HCT116 (cell line): ENCODE data around the gene TLR5. TPM values are rescaled to one million over a fixed set of nuclear protein-coding genes. Genes with fewer than 3 reads are reported as not detected.

Experiments used
- ATAC-seq: fragments of 200-7000 bp; cut with Tn5 transposase; 2 replicates; pipeline ENCODE4 v1.9.1; 2020; ENCODE audit warnings: mild to moderate bottlenecking, moderate library complexity
- BruUV-seq: library from RNA; stranded (reverse); fragments of 400-500 nt; replicated peaks from 2 replicates; lab custom pipeline; 2021; lab: Mats Ljungman, UMichigan
- CTCF ChIA-PET: fragments of 300-600 bp; sonication (Branson Sonifier 250); formaldehyde crosslinking; loops from one replicate; lab custom pipeline; 2021; ENCODE audit warnings: antibody characterized with exemption; lab: Charles Lee
- POLR2A ChIA-PET: fragments of 300-600, 350-600 bp; sonication (Branson Sonifier 250); formaldehyde crosslinking; loops from one replicate; lab custom pipeline; 2021; ENCODE audit warnings: antibody characterized with exemption; lab: Charles Lee
- RAD21 ChIA-PET, 2 experiments: fragments of 300-600 bp; sonication (Branson Sonifier 250); formaldehyde crosslinking; loops; one replicate each; lab custom pipeline; 2023; ENCODE audit warnings: low total read pairs in 2 of 2; ENCODE audit not compliant: uncharacterized antibody in 2 of 2, unreplicated experiment in 2 of 2, low non-redundant PET in 1 of 2; lab: Charles Lee
- DNase-seq: peaks from one replicate; pipeline ENCODE4 v3.0.0-alpha.2; 2010; ENCODE audit warnings: low read depth, low spot score
- H2AFZ ChIP-seq: fragments of 200-600 bp; shearing (Covaris generic), sonication (generic); 2 replicates; pipeline ENCODE4 v1.6.1; 2017; ENCODE audit warnings: low read depth, mixed run types, mixed read lengths, antibody characterized with exemption, low read length; ENCODE audit not compliant: poor library complexity, severe bottlenecking
- H3K27ac ChIP-seq: 2 replicates; pipeline ENCODE4 v1.5.1; 2012; ENCODE audit warnings: low read depth, low read length
- H3K27me3 ChIP-seq: fragments of 200-600 bp; sonication (generic); 2 replicates; pipeline ENCODE4 v1.6.1; 2016; ENCODE audit warnings: mixed run types, low read length, mixed read lengths; ENCODE audit not compliant: insufficient read depth
- H3K36me3 ChIP-seq, 2 experiments: fragments of 200-500 bp in 1 of 2; fragments of 200-600 bp in 1 of 2; sonication (Bioruptor generic) in 1 of 2; sonication (generic) in 1 of 2; 2 replicates each; pipeline versions ENCODE4 v1.5.1 to v1.6.1; 2014 to 2016; ENCODE audit warnings: low read length in 2 of 2, inconsistent platforms in 1 of 2, mixed read lengths in 1 of 2, mixed run types in 1 of 2; ENCODE audit not compliant: insufficient read depth in 2 of 2, control insufficient read depth in 1 of 2
- H3K4me1 ChIP-seq, 2 experiments: fragments of 200-600 bp in 1 of 2; sonication (generic) in 1 of 2; 2 replicates each; pipeline versions ENCODE4 v1.5.1 to v1.6.1; 2012 to 2017; ENCODE audit warnings: low read length in 2 of 2, inconsistent platforms in 1 of 2, mild to moderate bottlenecking in 1 of 2, mixed read lengths in 1 of 2, mixed run types in 1 of 2, moderate library complexity in 1 of 2; ENCODE audit not compliant: insufficient read depth in 2 of 2, control insufficient read depth in 1 of 2
- H3K4me2 ChIP-seq: fragments of 200-600 bp; sonication (generic); 2 replicates; pipeline ENCODE4 v1.6.1; 2017; ENCODE audit warnings: mixed run types, low read length, mixed read lengths
- H3K4me3 ChIP-seq, 2 experiments: fragments of 200-600 bp in 1 of 2; sonication (generic) in 1 of 2; replicated peaks in 1 of 2; 2 replicates each; pipeline ENCODE4 v1.5.1; 2011 to 2016; ENCODE audit warnings: low read length in 2 of 2, control low read depth in 1 of 2, low read depth in 1 of 2, mild to moderate bottlenecking in 1 of 2, mixed read lengths in 1 of 2, mixed run types in 1 of 2
- H3K79me2 ChIP-seq: fragments of 200-600 bp; sonication (generic); 2 replicates; pipeline ENCODE4 v1.6.1; 2017; ENCODE audit warnings: mild to moderate bottlenecking, mixed run types, low read length, moderate library complexity, mixed read lengths; ENCODE audit not compliant: insufficient read depth
- H3K9ac ChIP-seq: fragments of 200-600 bp; sonication (generic); 2 replicates; pipeline ENCODE4 v1.6.1; 2016; ENCODE audit warnings: low read length, mixed read lengths
- H3K9me2 ChIP-seq: fragments of 200-600 bp; sonication (generic), shearing (Covaris generic); 2 replicates; pipeline ENCODE4 v1.6.1; 2017; ENCODE audit warnings: mixed run types, mild to moderate bottlenecking, moderate library complexity; ENCODE audit not compliant: insufficient read depth
- H3K9me3 ChIP-seq, 2 experiments: fragments of 200-500 bp in 1 of 2; fragments of 200-600 bp in 1 of 2; sonication (Bioruptor generic) in 1 of 2; sonication (generic) in 1 of 2; 2 replicates each; pipeline ENCODE4 v1.6.1; 2014 to 2017; ENCODE audit warnings: low read length in 2 of 2, mixed read lengths in 2 of 2, inconsistent platforms in 1 of 2, low read depth in 1 of 2, mild to moderate bottlenecking in 1 of 2, mixed run types in 1 of 2, moderate library complexity in 1 of 2; ENCODE audit not compliant: control insufficient read depth in 1 of 2, insufficient read depth in 1 of 2
- H4K20me1 ChIP-seq: fragments of 200-600 bp; sonication (generic), shearing (Covaris generic); 2 replicates; pipeline ENCODE4 v1.6.1; 2017; ENCODE audit warnings: mixed run types, mild to moderate bottlenecking, moderate library complexity; ENCODE audit not compliant: insufficient read depth
- EZH2 ChIP-seq: fragments of 200-600 bp; sonication (generic); IDR thresholded peaks from 2 replicates; pipeline ENCODE4 v1.6.1; 2017; ENCODE audit warnings: antibody characterized with exemption, mixed run types
- EZH2phosphoT487 ChIP-seq: fragments of 200-600 bp; IDR thresholded peaks from 2 replicates; pipeline ENCODE4 v1.6.1; 2018; ENCODE audit warnings: antibody characterized with exemption, borderline replicate concordance
- FOSL1 ChIP-seq: IDR thresholded peaks from 2 replicates; pipeline ENCODE4 v1.6.1; 2012; ENCODE audit warnings: low read depth
- JUND ChIP-seq: IDR thresholded peaks from 2 replicates; pipeline ENCODE4 v1.6.1; 2012
- POLR2AphosphoS5 ChIP-seq: IDR thresholded peaks from 2 replicates; pipeline ENCODE4 v1.6.1; 2011; ENCODE audit warnings: mild to moderate bottlenecking, low read depth, low read length, moderate library complexity
- RAD21 ChIP-seq: IDR thresholded peaks from 2 replicates; pipeline ENCODE4 v1.6.1; 2012; ENCODE audit warnings: low read depth, mild to moderate bottlenecking
- SIN3A ChIP-seq: IDR thresholded peaks from 2 replicates; pipeline ENCODE4 v1.6.1; 2012; ENCODE audit warnings: low read depth
- SRF ChIP-seq: IDR thresholded peaks from 2 replicates; pipeline ENCODE4 v1.6.1; 2012; ENCODE audit warnings: low read depth
- intact Hi-C: fragments of 100-400 bp; cut with micrococcal nuclease; formaldehyde crosslinking; loops from 2 replicates; pipeline ENCODE4 v1.10.0; 2022
- total RNA-seq: library from RNA; stranded (reverse); gene quantifications from one replicate; pipeline ENCODE4 v1.2.1, GENCODE V29; 2021; ENCODE audit not compliant: unreplicated experiment
- TF ChIP-seq, protein P1 (sequence below), 3 experiments: fragments of 200-600 bp in 1 of 3; sonication (generic) in 1 of 3; IDR thresholded peaks in 2 of 3; conservative IDR thresholded peaks in 1 of 3; 2 replicates each; pipeline ENCODE4 v1.5.1; 2012 to 2017; ENCODE audit warnings: low read depth in 2 of 3, low read length in 2 of 3, antibody characterized with exemption in 1 of 3, borderline replicate concordance in 1 of 3, control low read depth in 1 of 3, mild to moderate bottlenecking in 1 of 3, mixed read lengths in 1 of 3, mixed run types in 1 of 3, moderate library complexity in 1 of 3; ENCODE audit not compliant: insufficient read depth in 1 of 3
- TF ChIP-seq, protein P2 (sequence below): IDR thresholded peaks from 2 replicates; pipeline ENCODE4 v1.6.1; 2012
- TF ChIP-seq, protein P3 (sequence below): IDR thresholded peaks from 2 replicates; pipeline ENCODE4 v1.6.1; 2012
- TF ChIP-seq, protein P4 (sequence below): IDR thresholded peaks from 2 replicates; pipeline ENCODE4 v1.6.1; 2011; ENCODE audit warnings: mild to moderate bottlenecking, low read length, moderate library complexity; ENCODE audit not compliant: insufficient replicate concordance; ENCODE audit errors: extremely low read depth

The TLR5 gene
- total RNA-seq, 1 experiment from 2014 or later: 1.2 TPM

DNA sequence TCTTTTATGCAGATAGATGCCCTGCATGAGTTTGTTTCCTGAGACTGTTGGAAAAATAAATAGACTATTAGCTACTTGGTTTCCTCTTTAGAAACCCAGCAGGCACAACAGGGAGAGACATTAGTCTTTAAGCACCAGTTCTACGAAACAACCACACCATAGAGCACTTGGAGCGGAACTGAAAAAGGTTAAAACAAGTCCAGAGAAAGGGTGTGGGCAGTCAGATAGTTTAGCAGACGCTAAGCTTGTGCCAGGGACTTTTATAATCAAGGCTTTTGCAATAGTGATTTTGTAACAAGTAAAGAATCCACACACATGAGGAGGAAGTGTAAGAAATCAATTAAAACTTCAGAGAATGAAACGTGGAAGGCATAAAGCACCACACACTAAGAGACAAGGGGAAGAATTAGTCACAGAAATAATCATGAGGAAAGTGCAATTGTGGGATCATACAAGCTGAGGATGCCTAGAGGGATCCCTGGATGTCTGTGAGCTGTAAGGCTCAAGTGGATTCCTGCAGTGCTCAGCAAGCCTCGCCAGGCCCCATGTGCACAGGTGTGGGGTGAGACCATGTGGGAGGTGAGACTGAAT, 37.8 kb upstream of the TLR5 start:
- no peaks in the 10 kb centered on the region for H3K9me2 ChIP-seq
- H3K27ac ChIP-seq: no peak overlapping the region
- ChIA-PET CTCF (no interaction called here), POLR2A (no interaction called here), RAD21 (no interaction called here)
- H3K27me3 ChIP-seq: peaks cover 29% of the 10 kb centered on the region
- ATAC-seq (no peak), DNase-seq (no peak)
- H2AFZ ChIP-seq: no peak overlapping the region
- no peak overlapping the region for H3K4me2 ChIP-seq
- no peaks in the 10 kb centered on the region for H3K4me1 ChIP-seq
- TF ChIP-seq, protein P1, sequence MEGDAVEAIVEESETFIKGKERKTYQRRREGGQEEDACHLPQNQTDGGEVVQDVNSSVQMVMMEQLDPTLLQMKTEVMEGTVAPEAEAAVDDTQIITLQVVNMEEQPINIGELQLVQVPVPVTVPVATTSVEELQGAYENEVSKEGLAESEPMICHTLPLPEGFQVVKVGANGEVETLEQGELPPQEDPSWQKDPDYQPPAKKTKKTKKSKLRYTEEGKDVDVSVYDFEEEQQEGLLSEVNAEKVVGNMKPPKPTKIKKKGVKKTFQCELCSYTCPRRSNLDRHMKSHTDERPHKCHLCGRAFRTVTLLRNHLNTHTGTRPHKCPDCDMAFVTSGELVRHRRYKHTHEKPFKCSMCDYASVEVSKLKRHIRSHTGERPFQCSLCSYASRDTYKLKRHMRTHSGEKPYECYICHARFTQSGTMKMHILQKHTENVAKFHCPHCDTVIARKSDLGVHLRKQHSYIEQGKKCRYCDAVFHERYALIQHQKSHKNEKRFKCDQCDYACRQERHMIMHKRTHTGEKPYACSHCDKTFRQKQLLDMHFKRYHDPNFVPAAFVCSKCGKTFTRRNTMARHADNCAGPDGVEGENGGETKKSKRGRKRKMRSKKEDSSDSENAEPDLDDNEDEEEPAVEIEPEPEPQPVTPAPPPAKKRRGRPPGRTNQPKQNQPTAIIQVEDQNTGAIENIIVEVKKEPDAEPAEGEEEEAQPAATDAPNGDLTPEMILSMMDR (IDR thresholded peaks at IDR 0.05 in 2 of 3, conservative IDR thresholded peaks at IDR 0.05 in 1 of 3; ENCODE audit: borderline replicate concordance in 1 of 3, insufficient read depth in 1 of 3, low read depth in 2 of 3, low read length in 2 of 3): no peak
- TF ChIP-seq, protein P2, sequence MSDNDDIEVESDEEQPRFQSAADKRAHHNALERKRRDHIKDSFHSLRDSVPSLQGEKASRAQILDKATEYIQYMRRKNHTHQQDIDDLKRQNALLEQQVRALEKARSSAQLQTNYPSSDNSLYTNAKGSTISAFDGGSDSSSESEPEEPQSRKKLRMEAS: no peak
- no peaks in the 10 kb centered on the region for H3K79me2 ChIP-seq
- H3K9me3 ChIP-seq: no peaks in the 10 kb centered on the region
- intact Hi-C loops: no loop called here
- H3K4me3 ChIP-seq: no peak overlapping the region
- no TSS peak for BruUV-seq
- no peak overlapping the region for H3K9ac ChIP-seq
- no peaks in the 10 kb centered on the region for H3K36me3 ChIP-seq
- no peaks in the 10 kb centered on the region for H4K20me1 ChIP-seq

DNA sequence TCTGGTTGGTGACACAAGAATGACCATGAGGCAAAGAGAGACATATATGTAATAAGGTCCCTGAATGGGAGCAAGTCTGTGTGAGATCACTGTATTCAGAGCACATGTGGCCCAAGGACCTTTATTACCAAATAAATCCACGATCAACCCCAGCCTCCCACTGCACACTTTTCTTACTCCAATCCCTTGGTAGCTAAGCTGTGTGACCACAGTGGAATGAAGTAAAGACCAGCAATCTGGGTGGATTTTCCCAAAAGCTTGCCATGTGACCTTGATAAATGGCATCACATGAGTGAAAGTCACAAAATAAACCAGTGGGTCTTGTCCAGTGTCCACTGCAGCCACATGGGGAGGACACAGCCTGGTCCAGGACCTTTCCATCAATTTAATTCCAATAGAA, 36.7 kb upstream of the TLR5 start:
- H3K9me3 ChIP-seq: no peaks in the 10 kb centered on the region
- H3K9ac ChIP-seq: no peak overlapping the region
- no peaks in the 10 kb centered on the region for H4K20me1 ChIP-seq
- ChIA-PET POLR2A (no interaction called here), CTCF (no interaction called here), RAD21 (no interaction called here)
- no peaks in the 10 kb centered on the region for H3K9me2 ChIP-seq
- no peaks in the 10 kb centered on the region for H3K79me2 ChIP-seq
- no TSS peak for BruUV-seq
- no peak overlapping the region for H2AFZ ChIP-seq
- H3K4me2 ChIP-seq: no peak overlapping the region
- H3K4me3 ChIP-seq: no peak overlapping the region
- H3K27ac ChIP-seq: no peak overlapping the region
- intact Hi-C loops: no loop called here
- ATAC-seq: no peak
- H3K27me3 ChIP-seq: peaks cover 29% of the 10 kb centered on the region
- no peaks in the 10 kb centered on the region for H3K4me1 ChIP-seq
- H3K36me3 ChIP-seq: no peaks in the 10 kb centered on the region
- no peak for DNase-seq
- TF ChIP-seq EZH2phosphoT487 (no peak), POLR2AphosphoS5 (no peak), JUND (no peak), FOSL1 (no peak), EZH2 (no peak), SRF (no peak), SIN3A (no peak), RAD21 (no peak)
- TF ChIP-seq, protein P1 (IDR thresholded peaks at IDR 0.05 in 2 of 3, conservative IDR thresholded peaks at IDR 0.05 in 1 of 3; ENCODE audit: borderline replicate concordance in 1 of 3, insufficient read depth in 1 of 3, low read depth in 2 of 3, low read length in 2 of 3): no peak
- TF ChIP-seq, protein P3, sequence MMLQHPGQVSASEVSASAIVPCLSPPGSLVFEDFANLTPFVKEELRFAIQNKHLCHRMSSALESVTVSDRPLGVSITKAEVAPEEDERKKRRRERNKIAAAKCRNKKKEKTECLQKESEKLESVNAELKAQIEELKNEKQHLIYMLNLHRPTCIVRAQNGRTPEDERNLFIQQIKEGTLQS: no peak
- TF ChIP-seq, protein P2: no peak
- TF ChIP-seq, protein P4, sequence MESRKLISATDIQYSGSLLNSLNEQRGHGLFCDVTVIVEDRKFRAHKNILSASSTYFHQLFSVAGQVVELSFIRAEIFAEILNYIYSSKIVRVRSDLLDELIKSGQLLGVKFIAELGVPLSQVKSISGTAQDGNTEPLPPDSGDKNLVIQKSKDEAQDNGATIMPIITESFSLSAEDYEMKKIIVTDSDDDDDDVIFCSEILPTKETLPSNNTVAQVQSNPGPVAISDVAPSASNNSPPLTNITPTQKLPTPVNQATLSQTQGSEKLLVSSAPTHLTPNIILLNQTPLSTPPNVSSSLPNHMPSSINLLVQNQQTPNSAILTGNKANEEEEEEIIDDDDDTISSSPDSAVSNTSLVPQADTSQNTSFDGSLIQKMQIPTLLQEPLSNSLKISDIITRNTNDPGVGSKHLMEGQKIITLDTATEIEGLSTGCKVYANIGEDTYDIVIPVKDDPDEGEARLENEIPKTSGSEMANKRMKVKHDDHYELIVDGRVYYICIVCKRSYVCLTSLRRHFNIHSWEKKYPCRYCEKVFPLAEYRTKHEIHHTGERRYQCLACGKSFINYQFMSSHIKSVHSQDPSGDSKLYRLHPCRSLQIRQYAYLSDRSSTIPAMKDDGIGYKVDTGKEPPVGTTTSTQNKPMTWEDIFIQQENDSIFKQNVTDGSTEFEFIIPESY: no peak
